Fibroblast of skin of back (primary cell): ENCODE data around the gene TAF1B.
A peak's percentile ranks its signal among the peaks of the same experiment; 100 is the strongest.
"Not testable (repeated sequence)": the region's sequence is repeated elsewhere in the genome, so short reads cannot be mapped to it uniquely, and the experiment has no call there.

Source experiments
- DNase-seq: peaks from one replicate; pipeline ENCODE4 v3.0.0-alpha.2; 2013

Gene TAF1B

GRCh38 chr2:9885036-9885684 lies 41.9 kb downstream of the TAF1B start:
- peak; percentile 20 for DNase-seq

- DNase-seq, result no peak
Measured at GRCh38 chr2:9887513-9887912, 44.2 kb downstream of the TAF1B start.

- no peak for DNase-seq
Measured at GRCh38 chr2:9889812-9890261, 46.6 kb downstream of the TAF1B start.

- no peak for DNase-seq
Measured at GRCh38 chr2:9892236-9892635, 49.0 kb downstream of the TAF1B start.

- DNase-seq, result no peak
Measured at GRCh38 chr2:9895669-9896590, 52.7 kb downstream of the TAF1B start.

GRCh38 chr2:9897331-9897737 lies 54.1 kb downstream of the TAF1B start:
- DNase-seq, result peak; percentile 94

- peak; percentile 46 for DNase-seq
Measured at GRCh38 chr2:9897846-9898245, 54.6 kb downstream of the TAF1B start.

- no peak for DNase-seq
Measured at GRCh38 chr2:9905413-9905812, 62.1 kb downstream of the TAF1B start.

- no peak for DNase-seq
Measured at GRCh38 chr2:9907402-9907801, 64.1 kb downstream of the TAF1B start.

- no peak for DNase-seq
Measured at GRCh38 chr2:9908639-9909038, 65.4 kb downstream of the TAF1B start.

GRCh38 chr2:9909106-9909505 lies 65.8 kb downstream of the TAF1B start:
- no peak for DNase-seq

GRCh38 chr2:9910699-9911098 lies 67.4 kb downstream of the TAF1B start:
- DNase-seq, result no peak

- no peak for DNase-seq
Measured at GRCh38 chr2:9912468-9912867, 69.2 kb downstream of the TAF1B start.

- DNase-seq, result peak; percentile 74
Measured at GRCh38 chr2:9914384-9915065, 71.3 kb downstream of the TAF1B start.

GRCh38 chr2:9918275-9918674 lies 75.0 kb downstream of the TAF1B start:
- DNase-seq, result peak; percentile 38

GRCh38 chr2:9919512-9919911 lies 76.2 kb downstream of the TAF1B start:
- DNase-seq, result no peak

- DNase-seq, result not testable (repeated sequence)
Measured at GRCh38 chr2:9927020-9927419, 83.7 kb downstream of the TAF1B start.

GRCh38 chr2:9937258-9937657 lies 94.0 kb downstream of the TAF1B start:
- DNase-seq, result no peak

- DNase-seq, result no peak
Measured at GRCh38 chr2:9937968-9938367, 94.7 kb downstream of the TAF1B start.

- no peak for DNase-seq
Measured at GRCh38 chr2:9939587-9940485, 96.6 kb downstream of the TAF1B start.

GRCh38 chr2:9941196-9941995 lies 98.1 kb downstream of the TAF1B start:
- peak; percentile 84 for DNase-seq
